Natural killer cell (primary cell): ENCODE measurements around the gene TICAM2. TPM values are rescaled to one million over a fixed set of nuclear protein-coding genes. Genes with fewer than 3 reads are reported as not detected.

ENCODE experiments used
- ATAC-seq, 3 donors: fragments of 150-1000 bp in 2 of 3; fragments of 200-7000 bp in 1 of 3; cut with Tn5 transposase; 1 replicate in 1 of 3; 2 replicates in 2 of 3; pipeline ENCODE4 v1.10.0; 2021; ENCODE audit warnings: mild to moderate bottlenecking in 2 of 3, moderate library complexity in 2 of 3
- DNase-seq, 2 donors: peaks; one replicate each; pipeline versions ENCODE4 v3.0.0 to v3.0.0-alpha.2; 2013 to 2021; ENCODE audit warnings: mixed read lengths in 1 of 2
- H3K27ac ChIP-seq: one replicate; pipeline ENCODE4 v1.5.1; 2013; ENCODE audit warnings: mild to moderate bottlenecking, low read length
- H3K27me3 ChIP-seq: one replicate; pipeline ENCODE4 v1.6.1; 2013; ENCODE audit warnings: low read length; ENCODE audit not compliant: control insufficient read depth, insufficient read depth
- H3K36me3 ChIP-seq: one replicate; pipeline ENCODE4 v1.6.1; 2013; ENCODE audit warnings: low read length; ENCODE audit not compliant: control insufficient read depth, insufficient read depth
- H3K4me1 ChIP-seq: one replicate; pipeline ENCODE4 v1.6.1; 2013; ENCODE audit warnings: low read length; ENCODE audit not compliant: control insufficient read depth, insufficient read depth
- H3K4me3 ChIP-seq: one replicate; pipeline ENCODE4 v1.5.1; 2013; ENCODE audit warnings: low read length
- H3K9me3 ChIP-seq: one replicate; pipeline ENCODE4 v1.6.1; 2013; ENCODE audit warnings: low read length; ENCODE audit not compliant: control insufficient read depth, insufficient read depth
- H3K27ac Mint-ChIP-seq, 2 donors: one replicate each; pipeline ENCODE4 v1.8.0; 2022; ENCODE audit warnings: mild to moderate bottlenecking in 2 of 2, mixed read lengths in 2 of 2, moderate library complexity in 1 of 2
- H3K27me3 Mint-ChIP-seq, 2 donors: one replicate each; pipeline ENCODE4 v1.8.0; 2022; ENCODE audit warnings: low read depth in 2 of 2, mixed read lengths in 2 of 2
- H3K36me3 Mint-ChIP-seq: one replicate; pipeline ENCODE4 v1.8.0; 2022; ENCODE audit warnings: mixed read lengths
- H3K4me1 Mint-ChIP-seq, 2 donors: one replicate each; pipeline ENCODE4 v1.8.0; 2022; ENCODE audit warnings: mixed read lengths in 2 of 2
- H3K4me3 Mint-ChIP-seq: one replicate; pipeline ENCODE4 v1.8.0; 2022; ENCODE audit warnings: mild to moderate bottlenecking, moderate library complexity, mixed read lengths
- H3K9me3 Mint-ChIP-seq, 2 donors: one replicate each; pipeline ENCODE4 v1.8.0; 2022; ENCODE audit warnings: mixed read lengths in 2 of 2
- WGBS: methylation state at CpG from one replicate; pipeline ENCODE4 v1.1.7; 2013; ENCODE audit warnings: missing lambda C conversion rate; ENCODE audit not compliant: insufficient coverage; 5-methylcytosine and 5-hydroxymethylcytosine counted together
- intact Hi-C: fragments of 100-400 bp; cut with micrococcal nuclease; formaldehyde crosslinking; loops from one replicate; pipeline ENCODE4 v1.14.2; 2022
- total RNA-seq, 4 donors: library from RNA; stranded (reverse); fragments of 120-200 nt in 1 of 4; gene quantifications; one replicate each; pipeline versions ENCODE4 v1.2.3 to v1.2.4, GENCODE V29; 2013 to 2022
- TF ChIP-seq, protein P1 (sequence below): fragments of 200-600 bp; IDR thresholded peaks from one replicate; pipeline ENCODE4 v1.8.0; 2022; ENCODE audit warnings: antibody characterized with exemption

The TICAM2 gene
- total RNA-seq, 3 donors from 2014 or later (not counting 1 experiment from before 2014, with no cell fraction given): 0.61 to 1.4 (median 1.3) TPM

DNA sequence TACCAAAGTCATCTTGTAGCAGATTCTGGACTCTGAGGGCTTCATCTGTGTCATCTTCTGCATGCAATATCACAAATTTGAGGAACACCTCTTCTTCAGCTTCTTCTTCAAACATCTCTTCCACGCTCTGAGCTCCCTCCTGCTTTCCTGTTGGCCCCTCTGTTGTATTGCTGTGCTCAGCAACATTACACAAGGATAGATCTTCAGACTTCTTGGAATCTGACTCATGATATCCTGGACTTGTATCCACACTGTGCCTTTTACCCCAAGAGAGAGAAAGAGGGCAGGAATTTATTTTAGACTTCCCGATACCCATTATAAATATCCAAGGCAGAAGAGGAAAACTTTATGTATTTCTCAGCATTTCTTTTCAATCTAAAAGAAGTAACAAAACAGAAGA is 21.3 kb downstream of the TICAM2 start:
- TF ChIP-seq, protein P1, sequence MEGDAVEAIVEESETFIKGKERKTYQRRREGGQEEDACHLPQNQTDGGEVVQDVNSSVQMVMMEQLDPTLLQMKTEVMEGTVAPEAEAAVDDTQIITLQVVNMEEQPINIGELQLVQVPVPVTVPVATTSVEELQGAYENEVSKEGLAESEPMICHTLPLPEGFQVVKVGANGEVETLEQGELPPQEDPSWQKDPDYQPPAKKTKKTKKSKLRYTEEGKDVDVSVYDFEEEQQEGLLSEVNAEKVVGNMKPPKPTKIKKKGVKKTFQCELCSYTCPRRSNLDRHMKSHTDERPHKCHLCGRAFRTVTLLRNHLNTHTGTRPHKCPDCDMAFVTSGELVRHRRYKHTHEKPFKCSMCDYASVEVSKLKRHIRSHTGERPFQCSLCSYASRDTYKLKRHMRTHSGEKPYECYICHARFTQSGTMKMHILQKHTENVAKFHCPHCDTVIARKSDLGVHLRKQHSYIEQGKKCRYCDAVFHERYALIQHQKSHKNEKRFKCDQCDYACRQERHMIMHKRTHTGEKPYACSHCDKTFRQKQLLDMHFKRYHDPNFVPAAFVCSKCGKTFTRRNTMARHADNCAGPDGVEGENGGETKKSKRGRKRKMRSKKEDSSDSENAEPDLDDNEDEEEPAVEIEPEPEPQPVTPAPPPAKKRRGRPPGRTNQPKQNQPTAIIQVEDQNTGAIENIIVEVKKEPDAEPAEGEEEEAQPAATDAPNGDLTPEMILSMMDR: no peak
- no peak for DNase-seq
- no peaks in the 10 kb centered on the region for H3K27me3 ChIP-seq
- Mint-ChIP-seq H3K36me3 (no peaks in the 10 kb centered on the region), H3K9me3 (no peaks in the 10 kb centered on the region), H3K27me3 (no peaks in the 10 kb centered on the region), H3K27ac (no peak overlapping the region), H3K4me3 (no peak overlapping the region), H3K4me1 (no peaks in the 10 kb centered on the region)
- H3K36me3 ChIP-seq: no peaks in the 10 kb centered on the region
- H3K9me3 ChIP-seq: no peaks in the 10 kb centered on the region
- no peaks in the 10 kb centered on the region for H3K4me1 ChIP-seq
- no peak for ATAC-seq
- 92% methylated on average over 1 of the region's 2 CpGs for WGBS
- H3K27ac ChIP-seq: no peak overlapping the region
- H3K4me3 ChIP-seq: no peak overlapping the region
- intact Hi-C loops: no loop called here

DNA sequence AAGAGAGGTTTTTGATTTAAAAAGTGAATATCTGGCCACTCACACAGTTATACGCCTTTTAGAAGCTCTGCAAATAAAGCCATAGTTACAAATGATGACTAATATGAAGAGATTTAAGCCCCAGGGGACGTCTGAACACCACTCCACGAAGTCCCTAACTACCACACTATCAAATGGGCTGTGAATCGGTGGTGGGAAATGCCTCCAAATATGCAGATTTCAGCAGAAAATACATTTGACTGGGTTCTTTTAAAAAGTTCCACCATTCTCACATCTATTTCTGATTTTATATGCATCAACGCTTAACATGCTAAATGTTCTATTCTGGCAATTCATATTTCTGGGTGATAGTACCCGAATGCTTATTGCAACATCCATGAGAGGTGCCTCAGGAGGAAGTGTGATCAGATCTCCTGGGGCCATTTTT is 22.5 kb downstream of the TICAM2 start:
- Mint-ChIP-seq H3K36me3 (no peaks in the 10 kb centered on the region), H3K4me1 (no peaks in the 10 kb centered on the region), H3K27me3 (no peaks in the 10 kb centered on the region), H3K4me3 (no peak overlapping the region), H3K27ac (no peak overlapping the region), H3K9me3 (no peaks in the 10 kb centered on the region)
- Histone ChIP-seq H3K9me3 (no peaks in the 10 kb centered on the region), H3K27ac (no peak overlapping the region), H3K4me3 (no peak overlapping the region), H3K36me3 (no peaks in the 10 kb centered on the region), H3K4me1 (no peaks in the 10 kb centered on the region), H3K27me3 (no peaks in the 10 kb centered on the region)
- intact Hi-C loops: no loop called here
- 63% methylated on average over 6 of the region's 6 CpGs for WGBS
- TF ChIP-seq, protein P1: no peak
- ATAC-seq: no peak
- DNase-seq: no peak

DNA sequence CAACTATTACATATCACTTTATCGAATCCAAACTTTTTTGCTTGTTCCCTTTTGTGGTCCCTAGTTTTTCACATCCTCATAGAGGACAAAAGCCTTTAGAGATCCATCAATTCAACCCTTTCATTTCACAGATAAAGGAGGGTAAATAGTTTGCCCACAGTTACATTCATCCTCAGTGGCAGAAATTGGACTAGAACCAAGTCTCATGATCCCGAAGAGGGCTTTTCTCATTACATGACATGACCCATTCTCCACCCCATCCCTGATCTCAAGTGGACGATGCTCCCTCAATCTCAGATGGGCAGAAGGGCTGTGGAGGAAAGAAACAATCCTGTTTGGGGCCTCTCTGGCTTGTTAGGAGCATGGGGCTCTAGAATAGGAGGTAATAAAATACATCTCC is 23.1 kb downstream of the TICAM2 start:
- Mint-ChIP-seq H3K27ac (no peak overlapping the region), H3K27me3 (peaks cover 0 to 3% of the 10 kb centered on the region in 2 donors), H3K4me3 (no peak overlapping the region), H3K4me1 (peaks cover 0 to 2% of the 10 kb centered on the region in 2 donors), H3K9me3 (no peaks in the 10 kb centered on the region), H3K36me3 (no peaks in the 10 kb centered on the region)
- H3K27me3 ChIP-seq: no peaks in the 10 kb centered on the region
- H3K36me3 ChIP-seq: no peaks in the 10 kb centered on the region
- no peak for ATAC-seq
- TF ChIP-seq, protein P1: no peak
- H3K9me3 ChIP-seq: no peaks in the 10 kb centered on the region
- H3K4me1 ChIP-seq: no peaks in the 10 kb centered on the region
- H3K4me3 ChIP-seq: no peak overlapping the region
- H3K27ac ChIP-seq: no peak overlapping the region
- intact Hi-C loops: no loop called here
- WGBS: no CpG with 5 or more reads among the region's 3 CpGs
- DNase-seq: no peak

DNA sequence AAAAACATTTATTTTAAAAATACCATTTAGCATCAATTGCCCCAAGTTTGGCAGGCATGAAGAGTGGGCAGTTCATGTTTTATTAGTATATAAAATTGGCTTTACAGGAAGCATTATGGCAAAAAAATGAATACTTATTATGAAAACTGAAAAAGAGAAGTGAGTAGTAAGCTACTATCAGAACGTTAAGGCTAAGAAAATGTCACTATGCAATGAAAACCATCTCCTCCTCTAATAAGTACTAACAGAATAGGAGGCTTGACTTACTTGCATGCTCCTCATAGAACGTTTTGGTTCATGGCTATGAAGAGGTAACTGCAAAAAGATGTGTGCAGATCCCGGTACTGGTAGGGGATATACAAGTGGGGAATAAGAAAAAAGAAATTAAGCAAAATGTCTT is 23.6 kb downstream of the TICAM2 start:
- Histone ChIP-seq H3K36me3 (no peaks in the 10 kb centered on the region), H3K27me3 (no peaks in the 10 kb centered on the region), H3K9me3 (no peaks in the 10 kb centered on the region), H3K4me1 (no peaks in the 10 kb centered on the region), H3K27ac (no peak overlapping the region), H3K4me3 (no peak overlapping the region)
- peaks cover 0 to 4% of the 10 kb centered on the region in 2 donors for H3K4me1 Mint-ChIP-seq
- H3K9me3 Mint-ChIP-seq: no peaks in the 10 kb centered on the region
- no CpG with 5 or more reads among the region's 3 CpGs for WGBS
- TF ChIP-seq, protein P1: no peak
- ATAC-seq (no peak), DNase-seq (no peak)
- no peak overlapping the region for H3K4me3 Mint-ChIP-seq
- H3K27me3 Mint-ChIP-seq: peaks cover 0 to 4% of the 10 kb centered on the region in 2 donors
- no peaks in the 10 kb centered on the region for H3K36me3 Mint-ChIP-seq
- intact Hi-C loops: no loop called here
- no peak overlapping the region for H3K27ac Mint-ChIP-seq
